ENCODE data around the gene KIF3B. TPM values are rescaled to one million over a fixed set of nuclear protein-coding genes. Genes with fewer than 3 reads are reported as not detected.
A peak's percentile ranks its signal among the peaks of the same experiment; 100 is the strongest.
"Not testable (repeated sequence)": the region's sequence is repeated elsewhere in the genome, so short reads cannot be mapped to it uniquely, and the experiment has no call there.

Gene KIF3B
- total RNA-seq, 1 donor from 2014 or later = 60.9 TPM

DNA sequence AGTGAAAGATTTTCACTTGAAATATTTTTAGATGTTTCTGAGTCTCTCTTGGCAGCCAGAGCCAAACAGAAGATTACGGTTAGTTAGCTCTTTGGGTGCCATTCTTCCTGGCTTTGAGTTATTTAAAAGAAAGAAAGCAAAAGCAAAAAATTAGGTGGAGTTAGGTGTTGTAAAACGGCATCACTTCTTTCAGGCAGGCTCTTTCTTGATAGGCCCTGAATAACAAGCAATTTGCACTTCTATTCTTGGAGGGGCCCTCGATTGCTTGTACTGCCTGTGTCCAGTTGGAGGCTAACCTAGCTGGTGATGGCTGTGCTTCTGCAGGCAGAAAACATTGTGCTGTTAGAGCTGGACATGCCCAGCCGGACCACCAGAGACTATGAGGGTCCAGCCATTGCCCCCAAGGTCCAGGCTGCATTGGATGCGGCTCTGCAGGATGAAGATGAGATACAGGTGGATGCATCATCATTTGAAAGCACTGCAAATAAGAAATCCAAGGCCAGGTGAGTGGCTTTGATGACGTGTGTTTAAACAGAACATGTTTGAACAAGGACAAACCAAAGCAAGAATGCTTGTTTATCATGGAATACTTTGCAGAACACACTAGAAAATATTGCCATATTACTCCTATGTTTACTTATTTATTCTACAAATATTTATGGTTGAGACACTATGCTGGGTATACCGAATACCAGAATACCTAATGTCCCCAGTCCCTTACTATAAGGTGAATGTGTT lies 52.5 kb downstream of the KIF3B start:
- no peak for DNase-seq (ENCODE audit: low read depth)

DNA sequence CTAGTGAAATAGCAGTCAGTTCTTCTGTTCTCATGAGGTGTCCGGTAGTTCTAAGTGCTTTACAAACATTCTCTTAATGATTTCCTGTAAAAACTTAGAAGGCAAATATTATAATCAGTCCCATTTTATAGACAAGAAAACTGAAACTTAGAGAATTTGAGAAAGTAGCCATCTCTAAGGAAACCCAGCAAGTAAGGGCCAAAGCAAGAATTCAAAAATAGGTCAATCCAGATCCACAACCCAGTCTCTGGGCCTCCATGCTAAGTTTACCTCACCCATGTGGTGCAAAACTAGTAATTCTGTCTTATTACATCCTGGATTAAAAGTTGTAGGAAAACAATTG lies 53.1 kb downstream of the KIF3B start:
- DNase-seq (ENCODE audit: low read depth) = no peak

DNA sequence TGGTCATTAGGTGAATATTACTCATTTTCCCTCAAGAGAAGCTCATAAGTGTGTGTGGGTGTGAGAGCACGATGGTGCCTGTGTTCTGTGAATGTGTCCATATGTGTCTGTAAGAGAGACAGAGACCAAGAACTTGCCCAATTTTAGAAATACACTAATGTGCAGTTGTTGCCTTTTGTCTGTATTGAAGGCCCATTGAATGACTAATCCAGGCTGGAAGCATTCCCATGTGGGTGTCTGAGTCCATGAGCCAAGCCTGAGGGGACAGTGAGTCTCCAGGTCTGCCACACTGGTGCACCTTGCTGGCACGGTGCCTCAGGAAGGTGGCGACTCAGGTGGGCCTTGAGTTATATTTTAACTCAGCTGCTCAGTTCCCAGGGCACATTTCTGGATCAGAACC lies 55.2 kb downstream of the KIF3B start:
- peak; percentile 83 for DNase-seq (ENCODE audit: low read depth)

DNA sequence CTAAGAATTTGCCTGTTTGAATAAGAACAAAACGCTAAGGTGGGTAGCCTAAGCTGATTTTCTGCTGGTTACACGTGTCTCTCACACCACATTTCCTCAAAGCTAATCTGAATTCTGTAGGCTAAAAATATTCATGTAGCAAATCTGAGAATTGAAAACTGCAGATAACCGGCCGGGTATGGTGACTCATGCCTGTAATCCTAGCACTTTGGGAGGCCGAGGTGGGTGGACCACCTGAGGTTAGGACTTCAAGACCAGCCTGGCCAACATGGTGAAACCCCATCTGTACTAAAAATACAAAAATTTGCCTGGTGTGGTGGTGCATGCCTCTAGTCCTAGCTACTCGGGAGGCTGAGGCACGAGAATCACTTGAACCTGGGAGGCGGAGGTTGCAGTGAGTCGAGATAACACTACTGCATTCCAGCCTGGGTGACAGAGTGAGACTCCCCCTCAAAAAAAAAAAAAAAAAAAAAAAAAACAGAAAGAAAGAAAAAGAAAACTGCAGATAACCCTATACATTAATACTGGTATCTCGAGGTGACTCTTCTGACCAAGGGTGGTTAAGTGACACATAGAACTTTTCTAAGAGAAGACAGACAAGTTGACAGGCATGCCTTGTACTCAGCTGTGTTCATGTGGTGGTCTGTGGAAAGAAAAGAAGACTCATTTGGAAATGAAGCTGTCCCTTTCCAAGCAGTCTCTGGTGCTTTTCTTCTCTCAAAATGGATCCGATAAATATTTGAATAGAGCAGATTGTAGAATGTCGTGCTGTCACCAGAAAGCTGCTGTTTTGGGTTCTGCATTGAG lies 55.9 kb downstream of the KIF3B start:
- DNase-seq (ENCODE audit: low read depth) = no peak

DNA sequence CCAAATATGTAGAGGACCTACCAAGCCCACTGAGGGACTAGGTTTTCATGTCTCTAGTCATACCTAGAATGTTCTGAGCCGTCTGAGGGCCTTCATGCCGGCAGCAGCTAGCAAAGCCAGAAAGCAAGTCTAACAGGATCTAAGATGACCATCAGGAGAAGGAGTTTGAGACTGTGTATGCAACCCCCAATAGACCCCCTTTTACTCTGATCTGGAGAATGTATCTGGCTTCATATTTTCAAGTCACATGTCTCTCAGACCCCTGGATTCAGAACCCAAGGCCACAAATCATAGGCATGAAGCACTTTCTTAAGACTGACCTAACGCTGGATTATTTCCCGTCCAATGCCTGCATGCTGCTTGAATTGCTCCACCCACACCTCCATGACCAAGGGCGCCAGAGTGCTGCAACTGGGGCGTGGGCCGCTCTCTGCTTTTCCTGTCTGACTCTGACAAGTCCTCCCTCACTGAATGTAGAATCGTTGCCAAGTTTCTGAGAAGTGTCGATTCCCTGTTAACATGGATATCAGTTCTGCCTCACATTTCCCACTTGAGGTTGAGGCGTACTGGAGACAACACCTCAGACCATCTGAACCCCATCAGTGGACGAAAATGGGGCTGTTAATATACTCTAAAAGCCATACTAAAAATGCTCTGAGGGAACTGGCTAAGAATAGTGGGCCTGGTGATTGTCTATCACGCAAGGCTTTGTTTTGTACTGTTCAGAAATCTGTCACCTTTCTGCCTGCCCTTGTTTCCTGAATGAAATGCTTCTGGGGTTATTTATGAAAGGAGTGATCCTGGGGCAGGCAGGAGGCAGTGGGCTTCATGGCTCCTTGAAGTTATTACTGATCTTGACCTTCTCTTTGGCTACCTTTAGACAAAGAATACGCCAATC lies 56.8 kb downstream of the KIF3B start:
- DNase-seq (ENCODE audit: low read depth) = peak; percentile 47

DNA sequence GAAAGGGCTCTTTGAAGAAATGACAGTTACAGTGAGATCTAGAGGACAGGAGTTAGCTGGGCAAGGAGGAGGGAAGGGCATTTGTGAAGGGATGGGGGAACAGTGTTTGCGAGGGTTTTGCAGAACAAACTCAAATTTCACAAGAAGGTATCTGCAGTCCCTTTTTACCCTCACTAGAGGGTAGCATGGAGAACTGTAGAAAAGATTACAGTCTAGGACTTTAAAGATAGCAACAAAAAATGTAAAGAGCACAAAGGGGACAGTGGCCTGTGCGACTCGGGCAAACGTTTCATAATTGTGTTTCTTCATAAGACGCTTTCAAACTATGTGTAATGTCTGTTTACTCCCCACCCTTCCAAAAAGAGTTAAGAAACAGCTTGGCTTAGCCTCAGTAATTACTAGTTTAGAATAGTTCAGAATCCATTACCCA lies 59.5 kb downstream of the KIF3B start:
- DNase-seq (ENCODE audit: low read depth) = peak; percentile 49

DNA sequence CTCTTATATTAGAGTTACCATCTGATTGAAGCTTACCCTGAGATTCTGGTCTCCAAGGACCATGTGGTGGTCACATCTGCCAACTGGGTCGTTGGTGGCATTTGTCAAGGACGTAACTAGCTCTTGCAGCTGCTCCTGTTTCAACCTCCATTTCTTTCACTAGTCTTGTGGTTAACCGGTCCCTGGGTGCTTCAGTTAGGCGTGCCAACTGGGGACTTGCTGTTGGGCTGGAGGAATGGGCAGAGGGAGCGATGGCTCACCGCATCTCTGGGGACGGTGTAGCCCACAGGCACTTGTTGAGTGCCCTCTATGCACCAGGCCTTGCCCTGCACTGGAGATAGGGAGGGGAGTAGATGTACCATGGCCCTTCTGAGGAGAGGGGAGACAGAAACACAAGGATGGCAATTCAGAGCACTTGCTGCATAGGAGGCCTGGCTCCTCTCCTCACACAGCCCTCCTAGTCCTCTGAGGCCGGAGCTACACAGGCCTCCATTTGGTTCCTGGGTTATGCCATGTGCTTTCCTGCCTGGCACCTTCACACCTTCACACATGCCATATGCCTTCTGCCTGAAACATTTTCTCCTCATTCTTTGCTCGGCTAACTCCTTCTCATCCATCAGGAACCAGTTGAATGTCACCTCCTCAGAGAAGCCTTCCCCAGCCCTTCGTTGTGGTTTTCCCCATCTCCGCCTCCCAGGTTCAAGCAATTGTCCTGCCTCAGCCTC lies 60.6 kb downstream of the KIF3B start:
- no peak for DNase-seq (ENCODE audit: low read depth)

DNA sequence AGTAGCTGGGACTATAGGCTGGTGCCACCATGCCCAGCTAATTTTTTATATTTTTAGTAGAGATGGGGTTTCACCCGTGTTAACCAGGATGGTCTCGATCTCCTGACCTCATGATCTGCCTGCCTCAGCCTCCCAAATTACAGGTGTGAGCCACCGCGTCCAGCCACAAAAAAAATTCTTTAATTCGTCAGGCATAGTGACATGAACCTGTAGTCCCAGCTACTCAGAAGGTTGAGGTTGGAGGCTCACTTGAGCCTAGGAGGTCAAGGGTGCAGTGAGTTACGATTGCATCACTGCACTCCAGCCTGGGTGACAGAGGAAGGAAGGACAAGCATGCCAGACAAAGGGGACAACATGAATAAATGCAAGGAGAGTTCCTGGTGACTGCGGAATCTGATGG lies 61.2 kb downstream of the KIF3B start:
- no peak for DNase-seq (ENCODE audit: low read depth)

DNA sequence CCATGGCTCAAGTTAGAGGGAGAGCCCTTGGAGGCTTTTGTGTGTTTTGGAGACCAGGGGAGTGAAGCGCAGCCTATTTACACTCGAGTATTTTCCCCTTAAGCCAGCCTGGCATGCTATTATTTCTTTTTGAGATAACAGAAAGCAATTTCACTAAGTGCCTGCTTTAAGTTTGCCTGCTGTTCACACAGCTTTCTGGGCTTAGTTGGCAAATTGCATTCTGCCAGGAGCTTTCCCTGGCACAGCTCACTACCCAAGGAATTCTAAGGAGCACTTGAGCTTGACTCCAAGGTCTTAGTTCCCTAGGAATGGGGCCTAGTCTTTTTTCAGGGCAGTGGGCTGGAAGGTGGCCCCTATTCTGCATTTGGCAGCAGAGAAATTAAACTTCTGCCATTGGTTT lies 61.7 kb downstream of the KIF3B start:
- DNase-seq (ENCODE audit: low read depth) = no peak

DNA sequence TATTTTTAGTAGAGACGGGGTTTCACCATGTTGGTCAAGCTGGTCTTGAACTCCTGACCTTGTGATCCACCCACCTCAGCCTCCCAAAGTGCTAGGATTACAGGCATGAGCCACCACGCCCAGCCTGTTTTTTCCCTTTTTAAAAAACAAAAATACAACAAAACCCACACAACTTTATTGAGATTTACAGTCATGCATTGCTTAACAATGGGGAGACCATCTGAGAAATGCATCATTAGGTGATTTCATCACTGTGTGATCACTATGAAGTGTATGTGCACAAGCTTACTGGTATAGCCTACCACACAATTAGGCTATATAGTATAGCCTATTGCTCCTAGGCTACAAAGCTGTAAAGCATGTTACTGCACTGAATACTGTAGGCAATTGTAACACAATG lies 63.6 kb downstream of the KIF3B start:
- DNase-seq (ENCODE audit: low read depth) = not testable (repeated sequence)

DNA sequence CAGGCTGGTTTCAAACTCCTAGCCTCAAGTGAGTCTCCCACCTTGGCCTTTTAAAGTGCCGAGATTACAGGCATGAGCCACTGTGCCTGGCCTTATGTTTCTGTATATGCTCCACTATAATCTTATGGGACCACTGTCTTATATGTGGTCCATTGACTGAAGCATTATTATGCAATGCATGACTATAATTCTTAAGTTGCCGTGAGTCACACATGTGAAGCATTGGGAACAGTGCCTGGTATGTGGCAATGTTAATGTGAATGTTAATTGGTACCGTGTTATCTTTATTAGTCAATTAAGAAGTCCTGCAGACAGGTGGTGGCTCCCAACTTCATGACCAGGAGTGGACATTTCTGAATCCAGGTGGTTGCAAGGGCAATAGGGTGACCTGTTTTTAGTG lies 66.0 kb downstream of the KIF3B start:
- DNase-seq (ENCODE audit: low read depth) = peak; percentile 76

DNA sequence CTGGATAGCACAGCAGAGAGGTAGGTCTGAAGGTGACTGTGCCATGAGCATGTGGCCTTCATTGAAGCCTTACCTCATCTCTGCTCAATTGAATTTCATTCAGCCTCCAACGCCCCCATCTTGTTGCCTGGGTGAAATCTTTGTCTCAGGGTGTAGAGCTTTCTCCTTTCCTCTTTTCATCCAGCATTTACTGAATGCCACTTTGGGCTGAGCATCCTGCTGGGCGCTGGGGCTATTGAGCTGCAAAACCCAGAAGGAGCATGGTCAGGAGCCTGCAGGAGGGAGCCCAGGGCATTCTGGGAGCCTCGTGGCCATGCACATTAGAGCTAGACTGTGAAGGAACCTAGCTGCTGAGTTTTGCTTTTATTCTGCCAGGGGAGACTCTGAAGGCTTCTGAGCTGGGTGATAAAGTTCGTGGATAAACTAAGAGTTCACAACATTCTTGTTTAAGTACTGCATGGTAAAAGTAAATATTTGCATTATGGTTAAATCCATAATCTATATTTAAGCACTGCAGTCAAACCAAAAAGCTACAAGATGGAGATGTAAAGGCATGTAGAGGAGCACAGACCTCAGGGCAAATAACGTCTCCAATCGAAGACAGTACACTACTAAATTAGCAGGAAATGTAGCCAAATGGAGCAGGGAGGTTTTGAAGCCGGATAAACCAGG lies 67.5 kb downstream of the KIF3B start:
- no peak for DNase-seq (ENCODE audit: low read depth)

DNA sequence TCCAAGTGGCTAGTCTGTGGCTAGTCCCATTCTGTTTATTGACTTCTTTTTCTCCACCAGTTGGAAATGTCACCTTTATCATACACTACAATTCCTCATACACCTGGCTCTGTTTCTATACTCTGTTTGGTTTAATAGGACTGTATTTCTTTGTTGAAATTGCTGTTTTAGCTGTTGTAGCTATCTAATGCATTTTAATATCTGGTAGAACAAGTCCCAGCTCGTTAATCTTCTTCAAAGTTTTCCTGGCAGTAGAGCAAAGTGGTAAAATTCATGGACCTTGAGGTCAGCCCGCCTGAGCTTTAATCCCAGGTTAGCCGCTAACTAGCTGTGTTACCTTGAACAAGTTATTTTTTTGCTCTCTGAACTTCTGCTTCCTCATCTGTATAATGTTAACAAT lies 70.8 kb downstream of the KIF3B start:
- DNase-seq (ENCODE audit: low read depth) = no peak

DNA sequence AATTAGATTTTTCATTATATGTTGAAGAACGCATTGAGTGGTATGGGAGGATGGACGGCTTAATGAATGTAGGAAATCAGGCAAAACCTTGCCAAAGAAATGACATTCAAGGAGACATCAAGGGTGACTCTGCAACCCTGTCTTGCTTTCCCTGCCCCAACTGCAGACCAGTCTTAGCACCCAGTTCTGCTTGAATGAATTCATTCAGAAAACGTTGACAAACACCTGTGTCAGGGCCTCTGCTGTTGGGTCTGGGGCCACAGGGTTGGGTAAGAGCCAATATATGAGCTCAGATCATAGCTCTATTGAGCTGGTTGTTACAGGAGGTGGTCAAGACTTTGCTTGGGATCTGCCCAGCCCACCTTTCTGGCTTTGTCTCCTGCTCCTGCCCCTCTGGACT lies 73.0 kb downstream of the KIF3B start:
- DNase-seq (ENCODE audit: low read depth) = no peak

DNA sequence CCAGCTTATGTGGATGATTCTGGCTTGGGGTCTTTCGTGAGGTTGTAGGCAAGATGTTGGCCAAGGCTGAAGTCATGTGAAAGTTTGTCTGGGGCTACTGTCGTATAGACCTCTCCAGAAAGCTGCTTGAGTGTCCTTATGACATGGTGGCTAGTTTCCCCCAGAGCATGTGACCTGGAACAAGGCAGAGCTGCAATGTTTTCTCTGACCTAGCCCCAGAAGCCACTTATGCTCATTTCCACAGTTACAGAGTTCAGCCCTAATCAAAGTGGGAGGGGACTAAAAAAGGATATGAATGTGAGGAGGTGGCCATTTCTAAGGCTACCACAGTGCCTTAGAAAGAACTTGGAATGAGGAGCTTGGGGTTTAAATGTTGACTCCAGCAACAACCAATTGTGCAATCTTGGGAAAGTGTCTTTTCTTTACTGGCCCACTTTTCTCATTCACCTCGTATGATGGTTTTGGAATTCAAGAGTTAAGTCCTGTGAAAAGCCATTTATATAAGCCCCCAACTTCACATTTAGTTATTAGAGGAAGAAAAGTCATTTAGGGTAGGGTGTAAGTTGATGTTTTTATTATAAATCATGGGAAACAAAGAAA lies 74.8 kb downstream of the KIF3B start:
- DNase-seq (ENCODE audit: low read depth) = no peak

DNA sequence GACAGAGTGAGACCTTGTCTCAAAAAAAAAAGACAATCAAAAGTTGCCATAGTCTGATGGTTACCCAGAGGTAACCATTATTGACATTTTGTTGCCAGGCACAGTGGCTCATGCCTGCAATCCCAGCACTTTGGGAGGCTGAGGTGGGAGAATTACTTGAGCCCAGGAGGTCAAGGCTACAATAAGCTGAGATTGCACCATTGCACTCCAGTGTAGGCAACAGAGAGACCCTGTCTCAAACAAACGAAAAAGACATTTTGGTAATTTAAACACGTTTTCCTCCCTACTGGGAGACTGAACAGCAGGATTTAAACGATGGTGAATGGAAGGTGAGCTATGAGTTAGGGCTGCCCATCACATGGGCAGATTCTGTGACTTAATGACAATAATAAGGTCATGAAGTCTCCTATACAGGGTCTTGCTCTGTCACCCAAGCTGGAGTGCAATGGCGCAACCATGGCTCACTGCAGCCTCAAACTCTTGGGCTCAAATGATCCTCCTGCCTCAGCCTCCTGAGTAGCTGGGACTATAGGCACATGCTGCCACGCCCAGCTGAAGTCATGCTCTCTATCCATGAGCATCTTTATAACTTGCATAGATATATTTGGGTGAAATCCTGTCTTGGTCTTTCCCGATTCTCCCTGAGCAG lies 76.5 kb downstream of the KIF3B start:
- DNase-seq (ENCODE audit: low read depth) = no peak

DNA sequence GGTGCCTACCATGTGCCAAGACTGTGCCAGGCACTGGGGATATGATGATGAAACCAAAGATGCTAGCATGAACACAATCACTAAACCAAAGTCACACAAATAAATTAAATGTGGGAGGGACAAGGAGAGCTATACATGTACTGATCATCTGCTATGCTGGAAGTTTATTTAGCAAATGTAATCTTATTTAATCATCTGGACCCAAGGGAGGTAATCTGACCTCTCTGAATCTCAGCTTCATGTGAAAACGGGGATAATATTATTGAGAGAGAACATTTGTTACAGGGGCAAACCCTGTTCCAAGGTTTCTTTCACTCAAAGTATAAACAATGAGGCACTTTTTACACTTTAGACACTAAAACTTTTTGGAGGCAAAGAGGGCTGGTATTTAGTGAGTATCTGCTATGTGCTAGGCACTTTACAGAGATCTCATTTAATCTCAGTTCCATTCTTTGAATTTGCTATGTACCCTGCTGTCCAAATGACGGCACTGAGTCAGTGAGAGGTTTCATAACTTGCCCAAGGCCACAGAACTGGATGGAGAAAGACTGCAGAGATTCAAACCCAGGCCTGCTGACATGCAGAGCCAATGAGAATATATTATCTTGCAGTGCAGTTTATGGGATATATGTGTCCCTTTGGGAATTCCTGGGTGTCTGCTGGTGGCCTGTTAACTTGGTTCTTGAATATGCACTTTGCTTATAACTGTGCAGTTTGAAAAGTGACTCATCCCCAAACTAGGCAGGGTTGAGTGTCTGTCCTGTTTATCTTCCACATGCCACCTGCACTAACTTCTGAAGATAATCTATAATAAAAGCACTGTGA lies 77.4 kb downstream of the KIF3B start:
- peak; percentile 41 for DNase-seq (ENCODE audit: low read depth)

DNA sequence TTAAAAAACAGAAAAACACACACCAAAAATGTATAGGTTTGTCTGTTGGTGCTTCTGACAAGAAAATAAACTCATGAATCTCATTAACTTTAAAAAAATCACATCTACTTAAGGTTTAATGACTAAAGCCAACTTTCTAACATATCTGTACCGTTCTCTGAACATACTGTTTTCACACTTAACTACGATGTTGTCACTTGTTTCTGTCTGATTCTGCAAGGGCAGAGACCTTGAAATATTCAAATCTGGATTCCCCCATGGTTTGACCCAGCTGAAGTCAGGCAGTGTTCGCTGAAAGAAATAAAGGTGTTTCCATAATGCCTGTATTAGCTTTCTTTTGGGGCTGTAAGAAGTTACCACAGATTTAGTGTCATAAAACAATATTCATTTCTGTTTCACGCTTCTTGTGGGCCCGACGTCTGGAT lies 78.0 kb downstream of the KIF3B start:
- no peak for DNase-seq (ENCODE audit: low read depth)

DNA sequence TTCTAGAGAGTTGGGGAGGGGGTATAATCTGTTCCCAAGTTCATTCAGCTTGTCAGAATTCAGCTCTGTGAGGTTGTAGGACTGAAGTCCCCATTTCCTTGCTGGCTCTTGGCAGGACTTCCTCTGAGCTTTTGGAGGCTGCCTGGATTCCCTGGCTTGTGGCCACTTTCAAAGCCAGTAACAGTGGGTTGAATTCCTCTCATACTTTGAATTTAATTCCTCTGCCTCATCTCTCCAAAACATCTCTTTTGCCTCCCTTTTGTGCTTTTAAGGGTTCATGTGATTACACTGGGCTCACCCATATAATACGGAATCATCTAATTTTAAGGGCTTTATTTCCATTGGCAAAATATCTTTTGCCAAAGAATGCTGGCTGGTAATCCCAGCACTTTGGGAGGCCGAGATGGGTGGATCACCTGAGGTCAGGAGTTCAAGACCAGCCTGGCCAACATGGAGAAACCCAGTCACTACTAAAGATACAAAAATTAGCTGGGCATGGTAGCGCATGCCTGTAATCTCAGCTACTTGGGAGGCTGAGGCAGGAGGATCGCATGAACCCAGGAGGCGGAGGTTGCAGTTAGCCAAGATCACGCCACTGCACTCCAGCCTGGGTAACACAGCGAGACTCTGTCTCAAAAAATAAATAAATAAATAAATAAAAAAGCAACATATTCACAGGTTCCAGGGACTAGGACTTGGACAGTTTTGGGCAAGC lies 78.6 kb downstream of the KIF3B start:
- DNase-seq (ENCODE audit: low read depth) = peak; percentile 42
